Activated CD4-positive, alpha-beta T cell treated with anti-CD3 and anti-CD28 coated beads, Interleukin-2, amount 50 U/mL, for 4 hours (primary cell): Measurements from ENCODE around the gene LYZL2.

Source experiments
- DNase-seq, 2 experiments: peaks; one replicate each; pipeline ENCODE4 v3.0.0-alpha.2; 2020

Gene LYZL2

DNA sequence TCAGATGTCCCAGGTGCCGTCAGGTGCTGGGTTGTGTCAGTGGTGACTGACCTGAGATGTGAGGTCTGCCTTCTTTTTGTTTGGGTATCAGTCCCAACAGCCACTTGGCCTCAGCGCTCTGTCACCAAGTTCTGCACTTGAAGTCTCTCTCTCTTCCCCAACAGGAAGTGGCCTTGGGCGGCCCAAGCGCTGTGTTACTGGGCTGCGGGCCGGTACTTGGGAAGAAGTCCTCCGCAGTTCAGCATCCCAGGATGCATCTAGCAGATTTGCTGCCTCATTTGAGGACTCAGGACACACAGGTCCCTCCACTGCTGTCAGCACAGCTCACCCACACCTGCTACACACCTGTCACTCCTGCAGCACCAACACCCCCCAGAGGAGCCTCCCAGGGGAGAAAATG lies 40.1 kb downstream of the LYZL2 start:
- no peak for DNase-seq

DNA sequence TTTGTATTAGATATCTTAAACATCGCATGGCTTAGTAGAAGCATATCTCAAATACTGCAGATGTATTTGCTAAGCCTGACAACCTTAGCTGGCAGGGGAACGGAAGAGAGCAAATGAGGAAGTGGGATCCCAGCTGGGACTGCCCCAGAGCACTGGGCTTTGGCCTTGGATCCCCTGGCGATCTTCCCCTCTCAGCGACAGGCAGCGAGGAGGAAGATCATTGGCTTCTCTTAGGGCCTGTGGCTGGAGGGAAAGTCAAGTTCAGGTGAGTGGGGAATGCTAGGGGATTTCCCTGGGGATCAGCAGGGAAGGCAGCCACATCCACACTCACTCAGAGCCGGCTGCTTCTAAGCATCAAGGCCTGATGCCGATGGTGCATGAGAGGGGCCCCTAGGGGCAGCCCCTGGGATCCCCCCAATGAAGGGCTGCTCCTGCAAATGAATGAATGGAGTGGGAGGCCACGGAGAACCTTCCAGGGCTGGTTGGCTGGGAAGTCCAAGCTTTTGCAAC lies 42.0 kb downstream of the LYZL2 start:
- no peak for DNase-seq

DNA sequence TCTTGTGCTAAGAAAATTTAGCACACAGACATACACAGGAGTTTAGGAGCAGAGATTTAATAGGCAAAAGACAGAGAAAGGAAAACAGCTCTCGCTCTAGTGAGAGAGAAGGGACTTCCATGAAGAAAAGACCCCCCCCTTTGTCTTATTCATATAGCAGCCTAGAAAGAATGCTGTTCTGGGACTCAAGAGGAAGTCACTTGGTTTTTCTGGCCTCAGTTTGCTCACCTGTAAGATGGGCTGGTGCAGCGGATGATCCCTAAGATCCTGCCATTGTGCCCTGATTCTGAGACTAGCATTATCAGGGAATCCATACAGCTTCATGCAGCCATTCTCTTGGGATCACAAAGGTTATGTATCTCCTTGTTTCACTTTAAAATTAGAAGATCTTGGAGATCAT lies 42.7 kb downstream of the LYZL2 start:
- DNase-seq: no peak

DNA sequence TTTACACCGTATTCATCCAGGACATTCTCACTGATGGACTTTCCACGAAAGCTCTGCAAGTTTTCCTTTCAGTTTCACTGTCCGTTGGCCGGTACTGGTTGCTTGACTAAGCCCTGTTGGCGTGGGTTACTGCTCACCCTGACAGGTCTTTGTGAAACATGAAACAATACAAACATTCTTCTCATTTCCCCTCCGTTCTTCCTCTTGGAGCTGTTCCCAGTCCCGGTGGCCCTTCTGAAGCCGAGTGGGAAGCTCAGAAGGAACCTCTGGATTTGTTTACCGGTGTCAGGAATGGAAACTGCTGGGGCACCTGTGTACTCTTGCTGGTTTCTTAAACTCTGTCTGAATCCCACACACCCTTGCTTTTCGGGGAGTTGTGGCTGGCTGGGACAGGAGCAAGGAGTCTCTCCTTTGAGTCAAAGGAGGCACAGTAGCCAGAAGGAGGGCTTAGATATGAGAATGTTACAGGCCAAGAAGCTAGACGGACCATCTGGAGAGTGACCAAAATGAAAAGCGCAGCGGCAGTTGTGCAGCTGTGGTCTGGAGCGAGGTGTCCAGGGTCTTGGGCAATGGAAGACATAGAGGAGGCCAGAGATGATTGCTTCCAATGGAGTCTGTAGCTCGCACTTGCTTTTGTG lies 45.7 kb downstream of the LYZL2 start:
- DNase-seq: no peak

DNA sequence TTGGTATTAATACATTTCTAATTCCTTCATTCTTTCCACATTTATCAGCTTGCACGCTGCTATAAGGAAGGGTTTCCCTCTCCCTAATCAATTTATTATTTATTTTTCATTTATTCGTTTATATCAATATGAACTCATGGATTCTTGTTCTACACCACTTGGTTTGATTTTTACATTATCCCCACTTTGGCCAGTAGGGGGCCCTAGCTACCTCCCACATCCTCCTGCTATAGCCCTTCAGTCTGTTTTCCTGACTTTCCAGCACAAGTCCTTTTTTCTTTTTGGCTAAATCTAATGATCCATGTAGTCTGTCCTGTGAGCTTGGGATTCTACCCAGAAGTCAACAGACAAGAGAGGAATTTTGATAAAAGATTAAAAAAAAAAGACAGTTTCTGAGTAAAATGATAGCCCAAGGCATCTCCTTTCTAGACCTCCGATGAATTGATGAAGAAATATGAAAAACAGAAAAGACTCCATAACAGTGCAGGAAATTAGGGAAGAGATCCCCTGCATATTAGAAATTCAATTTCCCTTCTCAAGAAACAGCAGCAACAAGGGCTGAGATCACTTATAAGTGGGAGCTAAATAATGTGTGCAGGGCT lies 47.7 kb downstream of the LYZL2 start:
- DNase-seq: no peak

DNA sequence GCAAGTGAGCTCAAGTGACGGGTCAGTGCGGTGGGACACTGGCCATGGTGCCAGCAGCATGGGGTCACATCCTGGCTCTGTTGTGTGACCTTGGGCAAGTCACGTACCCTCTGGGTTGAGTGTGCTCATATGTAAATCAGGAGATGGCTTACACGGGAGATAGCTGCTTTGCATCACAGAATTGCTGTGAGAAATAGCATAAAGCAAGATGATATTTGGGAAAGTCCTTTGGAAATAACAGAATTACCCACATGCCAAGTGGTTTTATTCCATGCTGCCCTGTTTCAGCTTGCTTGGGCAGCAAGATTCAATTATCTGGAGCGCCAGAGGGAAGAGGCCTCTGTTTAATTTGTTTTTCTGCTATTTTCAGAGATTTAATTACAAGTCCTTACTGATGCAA lies 48.9 kb downstream of the LYZL2 start:
- no peak for DNase-seq

DNA sequence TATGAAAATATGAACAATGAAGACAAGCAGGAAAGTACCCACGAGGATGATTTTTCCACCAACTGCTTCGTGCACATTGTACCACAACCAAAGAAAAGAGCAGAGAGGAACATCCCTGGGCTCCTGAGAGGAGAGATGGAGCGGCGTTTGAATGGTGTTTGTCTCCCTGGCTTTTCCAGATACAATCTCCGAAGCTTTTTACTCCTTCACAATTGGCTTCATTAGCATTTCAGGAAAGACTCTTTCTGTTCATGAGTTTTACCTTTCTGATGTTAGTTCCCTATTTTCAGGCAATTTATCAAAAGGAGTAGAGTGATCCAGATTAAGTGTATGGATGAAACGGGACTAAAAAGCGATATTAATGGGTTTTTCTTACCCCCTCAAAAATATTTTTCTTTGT lies 49.3 kb downstream of the LYZL2 start:
- no peak for DNase-seq

DNA sequence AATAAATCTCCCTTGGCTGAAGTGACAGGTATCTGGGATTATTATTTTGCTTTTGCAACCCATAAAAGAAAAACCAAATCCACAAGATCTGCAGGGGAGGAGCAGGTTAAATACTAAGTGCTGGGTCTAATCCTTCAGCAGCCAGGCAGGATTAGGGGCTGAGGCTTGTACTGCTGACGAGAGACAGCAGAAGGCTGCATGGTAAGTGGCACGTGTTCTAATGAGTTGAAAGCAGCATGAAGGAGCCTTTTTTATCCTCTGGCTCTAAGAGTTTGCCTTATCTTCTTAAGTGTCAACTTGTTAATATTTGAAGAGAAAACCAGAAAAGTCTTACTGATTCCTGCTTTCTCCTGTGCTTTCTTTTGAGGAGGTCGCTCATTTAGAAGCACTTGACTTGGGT lies 50.0 kb downstream of the LYZL2 start:
- no peak for DNase-seq

DNA sequence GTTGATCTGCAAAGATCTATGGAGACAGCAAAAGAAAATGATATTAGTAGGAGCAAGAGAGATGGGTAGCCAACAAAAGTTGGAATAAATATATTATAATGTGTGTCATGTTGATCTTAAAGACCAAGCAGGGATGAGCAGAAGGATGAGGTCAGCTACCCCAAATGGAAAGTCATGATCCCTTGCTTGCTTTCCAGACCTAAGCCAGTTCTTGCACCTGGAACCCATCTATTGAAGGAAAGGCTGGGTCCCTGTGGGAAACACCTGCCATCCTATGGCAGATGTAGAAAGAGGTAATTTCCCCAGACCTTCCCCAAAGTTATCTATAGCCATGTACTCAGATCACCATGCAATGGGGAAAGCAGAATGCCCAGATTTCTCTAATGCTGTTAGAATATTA lies 52.5 kb downstream of the LYZL2 start:
- DNase-seq: no peak

DNA sequence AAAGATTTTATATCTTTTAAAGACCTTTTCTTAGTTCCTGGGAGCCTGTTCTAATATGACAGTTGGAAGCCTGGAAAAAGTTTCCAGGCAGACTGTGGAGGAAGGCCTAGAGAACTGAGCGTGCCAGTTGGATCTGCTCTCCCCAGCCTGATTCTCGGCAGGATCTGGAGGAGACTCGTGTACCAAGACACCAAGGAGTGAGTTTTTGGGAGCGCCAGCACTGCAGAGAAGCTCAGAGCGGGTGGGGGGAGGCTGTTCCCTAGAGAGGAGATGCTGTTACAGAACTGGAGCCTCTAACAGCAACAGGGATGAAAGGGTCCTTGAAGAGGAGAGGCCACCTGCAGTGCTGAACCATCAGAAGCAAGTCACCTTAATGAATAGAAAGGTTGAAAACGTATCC lies 52.9 kb downstream of the LYZL2 start:
- DNase-seq: no peak

DNA sequence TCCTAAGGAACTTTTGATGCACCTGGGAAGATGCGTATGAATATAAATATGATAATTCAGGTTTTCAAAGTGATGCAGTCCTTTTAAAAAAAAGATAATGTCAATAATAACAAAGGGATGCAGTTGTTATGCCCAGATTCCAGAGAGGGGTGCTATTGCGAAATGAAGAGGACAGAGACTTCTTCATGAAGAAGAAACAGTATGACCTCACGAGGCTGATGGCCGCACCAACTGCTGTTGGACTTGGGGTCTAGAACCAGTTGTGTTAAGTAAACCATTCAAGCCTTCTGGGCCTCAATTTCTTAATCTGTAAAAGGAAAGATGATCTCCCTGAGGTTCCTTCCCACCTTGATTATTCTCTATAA lies 55.1 kb downstream of the LYZL2 start:
- no peak for DNase-seq

DNA sequence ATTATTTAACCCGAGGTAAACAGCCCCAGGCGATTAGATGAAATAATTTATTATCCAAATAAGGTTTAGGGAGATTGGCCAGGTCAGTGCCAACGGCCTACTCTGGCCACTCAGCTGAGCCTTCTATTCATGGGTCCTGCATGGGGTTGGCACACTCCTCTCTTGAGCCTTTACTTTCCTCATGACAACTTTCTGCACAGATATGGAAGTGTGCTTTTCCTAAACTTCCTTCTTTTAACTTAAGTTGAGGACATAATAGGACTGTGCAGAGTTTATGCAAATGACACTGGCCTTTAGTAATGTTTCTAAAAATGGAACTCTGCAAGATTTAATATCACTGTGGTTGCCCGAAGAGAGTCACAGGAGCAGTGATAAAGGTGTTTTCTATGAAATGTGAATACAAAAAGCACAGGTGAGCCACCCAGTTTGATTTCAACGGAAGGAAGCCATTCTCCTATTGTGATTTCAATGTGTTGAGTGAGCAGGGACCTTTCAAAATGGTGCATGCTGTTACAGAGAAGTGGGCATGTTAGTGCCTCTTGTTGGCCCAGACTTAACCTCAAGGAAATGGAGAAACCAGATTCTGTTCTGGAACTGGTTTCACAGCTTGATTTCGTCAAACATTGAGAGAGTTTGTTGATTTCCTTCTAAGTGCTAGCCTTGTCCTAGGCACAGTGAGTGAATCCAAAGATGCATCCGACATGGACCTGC lies 55.7 kb downstream of the LYZL2 start:
- DNase-seq: no peak

DNA sequence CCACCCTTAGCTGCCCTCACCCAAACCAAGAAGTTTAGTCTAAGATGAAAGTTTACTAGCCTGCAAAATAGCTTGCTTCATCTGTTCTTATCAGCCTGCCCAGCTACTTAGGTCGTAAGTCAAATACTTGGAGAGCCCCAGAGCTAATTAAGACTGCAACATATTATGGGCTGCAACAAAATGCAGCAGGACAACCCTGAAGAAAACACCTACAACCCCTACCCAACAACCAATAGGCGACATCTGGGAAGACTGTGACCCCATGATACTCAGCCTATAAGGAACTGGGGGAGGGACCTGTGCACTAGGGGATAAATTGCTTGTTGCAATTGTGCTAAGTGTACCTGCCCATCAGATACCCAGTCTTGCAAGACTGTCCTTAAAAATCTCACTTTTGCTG lies 64.1 kb downstream of the LYZL2 start:
- DNase-seq: no peak

DNA sequence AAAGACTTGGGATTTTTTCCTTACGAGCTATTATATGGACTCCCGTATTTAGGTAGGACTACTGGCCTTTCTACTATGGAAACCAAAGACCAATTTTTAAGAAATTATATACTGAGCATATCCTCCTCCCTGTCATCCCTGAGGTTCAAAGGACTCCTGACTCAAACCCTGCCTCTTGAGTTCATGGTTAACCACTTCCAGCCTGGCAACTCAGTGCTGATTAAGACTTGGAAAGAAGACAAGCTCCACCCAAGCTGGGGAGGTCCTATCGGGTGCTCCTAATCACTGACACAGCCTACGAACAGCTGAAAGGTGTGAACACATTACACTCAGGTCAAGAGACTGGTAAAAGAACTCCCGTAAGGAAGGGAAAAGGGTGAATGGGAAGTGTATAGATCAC lies 66.8 kb downstream of the LYZL2 start:
- DNase-seq: no peak
